Measurements from ENCODE around the gene MTERF4. TPM values are rescaled to one million over a fixed set of nuclear protein-coding genes. Genes with fewer than 3 reads are reported as not detected.

The MTERF4 gene
- total and polyA plus RNA-seq, 2 of the 4 experiments (the other 2 are of a cell fraction), result 26.6 to 33.3 TPM

DNA sequence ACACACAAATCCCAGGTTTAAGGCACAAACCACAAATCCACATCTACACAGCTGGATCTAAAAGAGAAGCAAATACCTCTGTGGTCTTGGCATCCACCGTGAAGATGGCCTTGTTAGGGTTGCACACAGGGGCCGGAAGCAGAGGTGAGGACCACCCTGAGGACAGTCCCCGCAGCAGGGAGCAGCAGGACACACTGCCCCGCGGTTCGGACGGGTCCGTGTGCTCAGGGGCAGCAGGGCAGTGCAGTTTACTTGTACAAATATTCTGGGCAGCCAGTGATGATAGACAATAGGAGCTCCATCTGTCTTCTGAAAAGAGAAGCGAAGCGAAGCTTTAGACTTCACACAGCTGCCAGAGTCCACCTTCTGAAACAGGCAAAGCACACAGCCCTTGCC, 38.4 kb upstream of the MTERF4 start:
- intact Hi-C loops (cut with micrococcal nuclease), result no loop called here
- Histone ChIP-seq H3K14ac (replicated peaks; ENCODE audit: low read depth, low read length) (no peak overlapping the region), H4K91ac (ENCODE audit: insufficient read depth, low read depth, low read length) (no peak overlapping the region), H2BK20ac (ENCODE audit: low read depth, low read length) (no peak overlapping the region), H3K9me3 (ENCODE audit: control insufficient read depth, insufficient read depth, low read length) (no peaks in the 10 kb centered on the region), H3K9me1 (ENCODE audit: insufficient read depth, low read length) (no peaks in the 10 kb centered on the region), H3K4me2 (ENCODE audit: low read depth, low read length) (no peak overlapping the region), H4K8ac (ENCODE audit: low read depth in 2 of 2, low read length in 2 of 2) (no peak overlapping the region), H3K18ac (ENCODE audit: low read depth, low read length) (no peak overlapping the region), H3K27me3 (ENCODE audit: control insufficient read depth, insufficient read depth, low read length) (no peaks in the 10 kb centered on the region), H2AK5ac (ENCODE audit: low read depth, low read length) (no peak overlapping the region), H3K27ac (ENCODE audit: insufficient read depth, low read length) (no peak overlapping the region), H4K5ac (ENCODE audit: low read depth, low read length) (no peak overlapping the region), H2BK5ac (ENCODE audit: low read depth, low read length, poor library complexity, severe bottlenecking) (no peak overlapping the region), H3K79me1 (ENCODE audit: low read depth in 1 of 2, low read length in 2 of 2) (peaks cover 0 to 2% of the 10 kb centered on the region in 2 experiments; a peak in 1 of 4 replicates), H2BK120ac (ENCODE audit: low read depth, low read length) (no peak overlapping the region), H3K4me3 (ENCODE audit: insufficient read depth, low read depth, low read length) (no peak overlapping the region), H2AK9ac (replicated peaks; ENCODE audit: low read depth, low read length, poor library complexity) (no peak overlapping the region), H3K4ac (ENCODE audit: low read depth, low read length) (no peak overlapping the region), H4K20me1 (ENCODE audit: insufficient read depth, low read length) (no peaks in the 10 kb centered on the region), H3K23ac (ENCODE audit: low read depth, low read length) (no peak overlapping the region), H3K36me3 (ENCODE audit: control insufficient read depth, insufficient read depth, low read length) (peaks cover 3% of the 10 kb centered on the region; the same call in 1 of the 2 replicates), H3K56ac (ENCODE audit: extremely low read depth, insufficient read depth, low read length) (no peak overlapping the region), H3K9ac (ENCODE audit: low read depth, low read length) (no peak overlapping the region), H2BK15ac (ENCODE audit: low read depth, low read length) (no peak overlapping the region), H3K4me1 (ENCODE audit: control insufficient read depth, insufficient read depth, low read length) (no peaks in the 10 kb centered on the region), H2AFZ (replicated peaks; ENCODE audit: low read length, poor library complexity) (no peak overlapping the region)
- TF ChIP-seq, protein P1, sequence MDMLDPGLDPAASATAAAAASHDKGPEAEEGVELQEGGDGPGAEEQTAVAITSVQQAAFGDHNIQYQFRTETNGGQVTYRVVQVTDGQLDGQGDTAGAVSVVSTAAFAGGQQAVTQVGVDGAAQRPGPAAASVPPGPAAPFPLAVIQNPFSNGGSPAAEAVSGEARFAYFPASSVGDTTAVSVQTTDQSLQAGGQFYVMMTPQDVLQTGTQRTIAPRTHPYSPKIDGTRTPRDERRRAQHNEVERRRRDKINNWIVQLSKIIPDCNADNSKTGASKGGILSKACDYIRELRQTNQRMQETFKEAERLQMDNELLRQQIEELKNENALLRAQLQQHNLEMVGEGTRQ (IDR thresholded peaks at IDR 0.05; ENCODE audit: low read depth, low read length), result no peak
- TF ChIP-seq MAFK (IDR thresholded peaks at IDR 0.05; ENCODE audit: low read depth, low read length) (no peak), BHLHE40 (IDR thresholded peaks at IDR 0.05; ENCODE audit: low read depth, low read length) (no peak), CEBPB (IDR thresholded peaks at IDR 0.05; ENCODE audit: low read depth, low read length) (no peak), FOS (IDR thresholded peaks at IDR 0.05; ENCODE audit: low read depth, low read length) (no peak), POLR2A (IDR thresholded peaks at IDR 0.05; ENCODE audit: low read depth, low read length) (no peak), RCOR1 (IDR thresholded peaks at IDR 0.05; ENCODE audit: insufficient replicate concordance, low read length) (no peak), CHD1 (IDR thresholded peaks at IDR 0.05; ENCODE audit: low read depth, low read length) (no peak), NFE2L2 (IDR thresholded peaks at IDR 0.05; ENCODE audit: low read depth, low read length) (no peak), SMC3 (IDR thresholded peaks at IDR 0.05; ENCODE audit: low read depth, low read length) (no peak), MXI1 (IDR thresholded peaks at IDR 0.05; ENCODE audit: borderline replicate concordance, low read depth, low read length) (no peak), RAD21 (IDR thresholded peaks at IDR 0.05; ENCODE audit: low read length) (no peak), RFX5 (IDR thresholded peaks at IDR 0.05; ENCODE audit: low read depth, low read length) (no peak), MAZ (IDR thresholded peaks at IDR 0.05; ENCODE audit: borderline replicate concordance, low read depth, low read length) (no peak)
- TF ChIP-seq, protein P2, sequence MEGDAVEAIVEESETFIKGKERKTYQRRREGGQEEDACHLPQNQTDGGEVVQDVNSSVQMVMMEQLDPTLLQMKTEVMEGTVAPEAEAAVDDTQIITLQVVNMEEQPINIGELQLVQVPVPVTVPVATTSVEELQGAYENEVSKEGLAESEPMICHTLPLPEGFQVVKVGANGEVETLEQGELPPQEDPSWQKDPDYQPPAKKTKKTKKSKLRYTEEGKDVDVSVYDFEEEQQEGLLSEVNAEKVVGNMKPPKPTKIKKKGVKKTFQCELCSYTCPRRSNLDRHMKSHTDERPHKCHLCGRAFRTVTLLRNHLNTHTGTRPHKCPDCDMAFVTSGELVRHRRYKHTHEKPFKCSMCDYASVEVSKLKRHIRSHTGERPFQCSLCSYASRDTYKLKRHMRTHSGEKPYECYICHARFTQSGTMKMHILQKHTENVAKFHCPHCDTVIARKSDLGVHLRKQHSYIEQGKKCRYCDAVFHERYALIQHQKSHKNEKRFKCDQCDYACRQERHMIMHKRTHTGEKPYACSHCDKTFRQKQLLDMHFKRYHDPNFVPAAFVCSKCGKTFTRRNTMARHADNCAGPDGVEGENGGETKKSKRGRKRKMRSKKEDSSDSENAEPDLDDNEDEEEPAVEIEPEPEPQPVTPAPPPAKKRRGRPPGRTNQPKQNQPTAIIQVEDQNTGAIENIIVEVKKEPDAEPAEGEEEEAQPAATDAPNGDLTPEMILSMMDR (conservative IDR thresholded peaks at IDR 0.05; ENCODE audit: low read depth, low read length), result no peak
- TF ChIP-seq, protein P3, sequence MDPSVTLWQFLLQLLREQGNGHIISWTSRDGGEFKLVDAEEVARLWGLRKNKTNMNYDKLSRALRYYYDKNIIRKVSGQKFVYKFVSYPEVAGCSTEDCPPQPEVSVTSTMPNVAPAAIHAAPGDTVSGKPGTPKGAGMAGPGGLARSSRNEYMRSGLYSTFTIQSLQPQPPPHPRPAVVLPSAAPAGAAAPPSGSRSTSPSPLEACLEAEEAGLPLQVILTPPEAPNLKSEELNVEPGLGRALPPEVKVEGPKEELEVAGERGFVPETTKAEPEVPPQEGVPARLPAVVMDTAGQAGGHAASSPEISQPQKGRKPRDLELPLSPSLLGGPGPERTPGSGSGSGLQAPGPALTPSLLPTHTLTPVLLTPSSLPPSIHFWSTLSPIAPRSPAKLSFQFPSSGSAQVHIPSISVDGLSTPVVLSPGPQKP (IDR thresholded peaks at IDR 0.05; ENCODE audit: borderline replicate concordance, low read depth, low read length), result no peak
- 80% methylated on average over 1 of the region's 10 CpGs; no CpG with 5 or more reads in 1 of the 2 experiments for WGBS, 2 experiments (ENCODE audit: extremely low coverage in 2 of 2, insufficient read length in 1 of 2)
- dilution Hi-C loops (cut with HindIII; ENCODE audit: low sequenced_read_pairs, unreplicated experiment), result no loop called here
- ChIA-PET CTCF (no interaction called here), POLR2A (ENCODE audit: unreplicated experiment) (no interaction called here)
- no peak for DNase-seq
- in situ Hi-C loops (cut with MboI; ENCODE audit: low sequenced_read_pairs), result no loop called here
- no peak for ATAC-seq (ENCODE audit: low read depth)
- BruUV-seq (replicated peaks), result no TSS peak

All from IMR-90 (cell line).